Measurements from ENCODE around the gene RSPRY1.

RSPRY1 gene

GRCh38 chr16:57216968-57217367, 30.8 kb downstream of the RSPRY1 start:
- DNase-seq (ENCODE audit: extremely low read depth in 1 of 2, low read depth in 1 of 2), result no peak

GRCh38 chr16:57223057-57223456, 36.9 kb downstream of the RSPRY1 start:
- DNase-seq (ENCODE audit: extremely low read depth in 1 of 2, low read depth in 1 of 2), result no peak

GRCh38 chr16:57224651-57225335, 38.7 kb downstream of the RSPRY1 start:
- DNase-seq (ENCODE audit: extremely low read depth in 1 of 2, low read depth in 1 of 2), result no peak

- no peak for DNase-seq (ENCODE audit: extremely low read depth in 1 of 2, low read depth in 1 of 2)
These were observed 39.8 kb downstream of the RSPRY1 start for GRCh38 chr16:57225978-57226377.

- DNase-seq (ENCODE audit: extremely low read depth in 1 of 2, low read depth in 1 of 2), result no peak
These were observed 40.8 kb downstream of the RSPRY1 start for GRCh38 chr16:57226701-57227621.

GRCh38 chr16:57229079-57229478, 43.0 kb downstream of the RSPRY1 start:
- no peak for DNase-seq (ENCODE audit: extremely low read depth in 1 of 2, low read depth in 1 of 2)

- no peak for DNase-seq (ENCODE audit: extremely low read depth in 1 of 2, low read depth in 1 of 2)
These were observed 45.8 kb downstream of the RSPRY1 start for GRCh38 chr16:57231821-57232350.

- no peak for DNase-seq (ENCODE audit: extremely low read depth in 1 of 2, low read depth in 1 of 2)
These were observed 48.0 kb downstream of the RSPRY1 start for GRCh38 chr16:57233944-57234706.

GRCh38 chr16:57234707-57235092, 48.6 kb downstream of the RSPRY1 start:
- DNase-seq (ENCODE audit: extremely low read depth in 1 of 2, low read depth in 1 of 2), result no peak

- DNase-seq (ENCODE audit: extremely low read depth in 1 of 2, low read depth in 1 of 2), result no peak
These were observed 49.2 kb downstream of the RSPRY1 start for GRCh38 chr16:57235128-57236021.

- DNase-seq (ENCODE audit: extremely low read depth in 1 of 2, low read depth in 1 of 2), result no peak
These were observed 49.9 kb downstream of the RSPRY1 start for GRCh38 chr16:57236022-57236350.

- no peak for DNase-seq (ENCODE audit: extremely low read depth in 1 of 2, low read depth in 1 of 2)
These were observed 52.6 kb downstream of the RSPRY1 start for GRCh38 chr16:57238682-57239081.

GRCh38 chr16:57239107-57239506, 53.0 kb downstream of the RSPRY1 start:
- DNase-seq (ENCODE audit: extremely low read depth in 1 of 2, low read depth in 1 of 2), result no peak

- no peak for DNase-seq (ENCODE audit: extremely low read depth in 1 of 2, low read depth in 1 of 2)
These were observed 54.7 kb downstream of the RSPRY1 start for GRCh38 chr16:57240851-57241250.

- no peak for DNase-seq (ENCODE audit: extremely low read depth in 1 of 2, low read depth in 1 of 2)
These were observed 56.5 kb downstream of the RSPRY1 start for GRCh38 chr16:57242650-57243049.

GRCh38 chr16:57244463-57244766, 58.3 kb downstream of the RSPRY1 start:
- DNase-seq (ENCODE audit: extremely low read depth in 1 of 2, low read depth in 1 of 2), result no peak

GRCh38 chr16:57244767-57245471, 58.8 kb downstream of the RSPRY1 start, which contains the start of gene ARL2BP:
TSS of gene ARL2BP (plus strand) at chr16:57245259. CDS start at chr16:57245368, 109 bp downstream.
- peak; percentile 93 to 95 for DNase-seq (ENCODE audit: extremely low read depth in 1 of 2, low read depth in 1 of 2)

- no peak for DNase-seq (ENCODE audit: extremely low read depth in 1 of 2, low read depth in 1 of 2)
These were observed 59.5 kb downstream of the RSPRY1 start for GRCh38 chr16:57245472-57246113.

GRCh38 chr16:57251352-57251751, 65.2 kb downstream of the RSPRY1 start:
- DNase-seq (ENCODE audit: extremely low read depth in 1 of 2, low read depth in 1 of 2), result no peak
